Measurements from ENCODE around the gene AK1. TPM values are rescaled to one million over a fixed set of nuclear protein-coding genes. Genes with fewer than 3 reads are reported as not detected.

The AK1 gene
- polyA plus RNA-seq, 2 donors, result 51.7 to 68.4 TPM

DNA sequence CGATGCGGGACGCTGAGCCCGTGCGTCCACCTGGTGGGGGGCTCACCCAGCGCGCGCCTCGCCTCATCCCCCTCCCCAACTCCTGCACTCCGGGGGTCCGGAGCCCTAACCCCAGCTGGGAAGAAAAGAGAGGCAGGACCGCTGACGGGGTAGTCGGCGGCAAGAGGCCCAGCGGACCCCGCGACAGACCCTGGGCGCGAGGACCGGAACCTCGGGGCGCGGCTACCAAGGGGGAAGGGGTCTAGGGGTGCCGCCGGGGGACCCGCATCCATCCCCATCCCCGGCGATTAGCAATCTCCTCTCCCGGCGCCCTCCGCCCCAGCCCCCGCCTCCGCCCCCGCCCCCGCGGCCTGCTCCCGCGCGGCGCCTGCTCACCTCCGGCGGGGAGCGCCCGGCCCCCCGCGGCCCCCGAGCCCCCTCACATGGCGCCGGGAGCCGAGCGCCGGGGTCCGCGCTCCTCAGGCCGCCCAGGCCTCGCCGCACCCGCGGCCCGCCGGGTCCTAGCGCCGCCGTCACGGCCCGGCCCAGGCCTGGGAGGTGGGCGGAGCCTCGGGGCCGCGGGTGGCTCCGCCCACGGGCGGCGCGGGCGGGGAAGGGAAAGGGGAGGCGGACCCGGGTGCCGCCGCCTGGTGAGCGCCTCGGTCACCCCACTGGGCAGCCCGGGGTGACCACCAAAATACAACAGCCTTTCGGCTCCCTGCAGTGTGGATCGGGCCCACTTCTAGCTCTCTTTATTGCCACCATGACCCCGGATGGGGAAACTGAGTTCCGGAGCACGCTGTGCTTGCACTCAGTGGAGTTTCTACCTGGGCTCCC, 21.9 kb upstream of the AK1 start, which contains the start of gene ST6GALNAC6:
TSS of gene ST6GALNAC6 (minus strand) at position 476 of the 816 bp plus-strand sequence. CDS start 1,622 bp downstream, outside the sequence.
- Histone ChIP-seq H3K4me1 (ENCODE audit: control insufficient read depth in 2 of 2, insufficient read depth in 2 of 2, low read length in 1 of 2) (peaks cover 3 to 19% of the 10 kb centered on the region in 2 donors), H3K4me3 (ENCODE audit: low read depth in 1 of 2, low read length in 2 of 2) (peak within 1 kb of the TSS; percentile 65 to 93), H3K27me3 (ENCODE audit: control insufficient read depth in 1 of 2, insufficient read depth in 2 of 2, low read length in 2 of 2) (no peaks in the 10 kb centered on the region), H3K27ac (ENCODE audit: low read depth in 2 of 2, low read length in 1 of 2) (peak within 1 kb of the TSS; percentile 73 to 86), H3K36me3 (ENCODE audit: control insufficient read depth in 2 of 2, insufficient read depth in 2 of 2, low read length in 1 of 2) (peaks cover 7 to 15% of the 10 kb centered on the region in 2 donors), H3K9me3 (ENCODE audit: control insufficient read depth in 2 of 2, insufficient read depth in 1 of 2, low read depth in 1 of 2, low read length in 1 of 2) (peaks cover 0 to 8% of the 10 kb centered on the region in 2 donors)
- 0 to 1% methylated on average over 69 to 89 of the region's 89 CpGs for whole genome bisulfite sequencing, 2 donors

DNA sequence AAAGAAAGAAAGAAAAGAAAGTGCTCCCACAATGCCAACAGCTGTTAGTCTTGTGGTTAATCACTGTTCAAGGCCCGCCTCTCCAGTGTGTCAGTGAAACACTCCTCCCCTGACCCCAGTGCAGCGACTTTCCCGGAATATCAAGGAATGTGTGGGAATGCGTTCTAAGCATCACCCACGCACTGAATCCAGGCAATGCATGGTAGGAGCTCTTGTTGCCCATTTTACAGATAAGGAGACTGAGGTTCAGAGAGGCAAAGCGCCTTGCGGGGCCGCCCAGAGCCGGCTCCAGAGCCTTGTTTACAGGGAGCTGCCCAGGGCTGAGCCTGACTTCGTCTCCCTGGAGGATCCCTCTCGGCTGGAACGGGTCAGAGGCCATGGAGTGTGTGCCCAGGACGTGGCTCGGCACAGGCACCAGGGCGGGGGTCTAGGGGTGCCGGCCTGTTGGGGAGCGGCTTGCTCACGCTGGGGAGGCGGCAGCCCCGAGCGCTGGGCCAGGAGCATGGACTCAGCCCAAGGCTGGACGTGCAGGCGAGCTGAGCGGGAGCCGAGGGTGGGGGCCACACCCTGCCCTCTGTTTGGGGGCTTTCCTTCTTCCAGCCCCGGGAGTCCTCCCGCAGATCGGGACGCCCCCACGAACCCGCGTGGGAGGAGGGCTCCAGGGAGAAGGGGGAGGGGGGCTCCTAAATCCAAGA, 21.1 kb upstream of the AK1 start:
- 6 to 7% methylated on average over 27 to 32 of the region's 32 CpGs for WGBS, 2 donors
- H3K36me3 ChIP-seq (ENCODE audit: control insufficient read depth in 2 of 2, insufficient read depth in 2 of 2, low read length in 1 of 2), result peaks cover 14 to 20% of the 10 kb centered on the region in 2 donors
- peaks cover 3 to 15% of the 10 kb centered on the region in 2 donors for H3K4me1 ChIP-seq (ENCODE audit: control insufficient read depth in 2 of 2, insufficient read depth in 2 of 2, low read length in 1 of 2)
- H3K27ac ChIP-seq (ENCODE audit: low read depth in 2 of 2, low read length in 1 of 2), result peak overlapping the region; percentile 68 to 86
- H3K4me3 ChIP-seq (ENCODE audit: low read depth in 1 of 2, low read length in 2 of 2), result peak overlapping the region; percentile 65 to 93
- H3K27me3 ChIP-seq (ENCODE audit: control insufficient read depth in 1 of 2, insufficient read depth in 2 of 2, low read length in 2 of 2), result no peaks in the 10 kb centered on the region
- H3K9me3 ChIP-seq (ENCODE audit: control insufficient read depth in 2 of 2, insufficient read depth in 1 of 2, low read depth in 1 of 2, low read length in 1 of 2), result peaks cover 0 to 16% of the 10 kb centered on the region in 2 donors

DNA sequence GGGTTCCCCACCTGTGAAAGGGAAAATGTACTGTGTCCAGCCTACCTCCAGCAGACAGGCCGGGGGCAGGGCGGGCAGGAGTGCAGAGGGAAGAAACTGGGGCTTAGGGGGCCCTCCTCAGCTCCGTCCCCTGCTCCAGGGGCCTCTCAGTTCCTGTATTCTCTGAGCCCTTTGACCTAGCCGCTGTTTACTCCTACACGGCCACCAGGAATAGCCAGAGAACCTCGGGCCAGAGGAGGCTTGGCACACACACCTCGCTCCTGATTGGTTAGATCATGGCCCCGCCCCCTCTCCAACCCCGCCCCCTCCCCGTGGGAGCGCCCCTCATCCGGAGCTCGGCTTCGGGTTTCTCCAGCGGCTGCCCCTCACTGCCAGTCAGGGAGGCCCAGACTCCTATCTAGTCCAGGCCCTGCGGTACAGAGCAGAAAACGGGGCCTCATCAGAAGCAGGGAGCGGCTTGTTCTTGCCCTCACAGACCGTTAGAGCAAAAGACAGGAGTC, 19.8 kb upstream of the AK1 start:
- Histone ChIP-seq H3K27me3 (ENCODE audit: control insufficient read depth in 1 of 2, insufficient read depth in 2 of 2, low read length in 2 of 2) (no peaks in the 10 kb centered on the region), H3K36me3 (ENCODE audit: control insufficient read depth in 2 of 2, insufficient read depth in 2 of 2, low read length in 1 of 2) (peaks cover 23 to 29% of the 10 kb centered on the region in 2 donors), H3K9me3 (ENCODE audit: control insufficient read depth in 2 of 2, insufficient read depth in 1 of 2, low read depth in 1 of 2, low read length in 1 of 2) (peaks cover 0 to 26% of the 10 kb centered on the region in 2 donors), H3K4me1 (ENCODE audit: control insufficient read depth in 2 of 2, insufficient read depth in 2 of 2, low read length in 1 of 2) (peaks cover 3 to 13% of the 10 kb centered on the region in 2 donors), H3K27ac (ENCODE audit: low read depth in 2 of 2, low read length in 1 of 2) (peak overlapping the region; percentile 62 to 73), H3K4me3 (ENCODE audit: low read depth in 1 of 2, low read length in 2 of 2) (peak overlapping the region in 1 of 2 donors; percentile 2)
- 27 to 34% methylated on average over 18 to 19 of the region's 19 CpGs for WGBS, 2 donors

DNA sequence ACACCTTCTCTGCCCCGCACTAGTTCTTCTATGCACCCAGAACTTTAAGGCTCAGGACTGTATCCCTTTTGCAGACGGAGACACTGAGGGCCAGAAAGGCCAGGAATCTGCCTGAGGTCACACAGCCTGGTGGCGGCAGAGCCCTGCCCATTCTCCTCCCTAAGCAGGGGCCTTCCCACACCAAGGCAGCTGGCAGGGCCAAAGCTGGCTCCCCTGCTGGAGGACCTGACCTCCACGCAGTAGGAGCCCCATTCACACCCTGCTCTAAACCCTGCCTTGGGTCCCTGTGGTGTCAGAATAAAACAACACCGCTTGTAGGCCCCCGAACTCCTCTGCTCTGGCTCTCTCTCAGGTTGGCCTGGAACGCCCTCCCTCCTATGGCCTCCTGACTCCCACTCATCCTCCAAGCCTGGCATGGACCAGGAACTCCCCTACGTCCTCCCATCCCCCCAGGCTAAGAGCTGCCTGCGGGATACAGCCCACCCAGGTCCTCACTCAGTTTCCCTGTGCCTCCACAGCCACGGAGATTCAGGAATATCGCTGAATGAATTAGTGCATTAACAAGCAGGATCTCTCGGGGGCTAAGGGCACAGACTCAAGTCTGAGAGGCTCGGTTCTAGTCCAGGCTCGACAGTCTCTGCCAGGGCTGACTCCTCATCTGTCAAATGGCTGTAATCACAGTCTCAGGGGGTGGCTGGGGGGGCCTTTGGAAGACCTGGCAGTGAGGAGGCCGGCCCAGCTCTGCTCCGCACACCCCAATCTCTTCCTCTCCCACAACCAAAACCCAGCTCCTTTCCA, 19.1 kb upstream of the AK1 start:
- Histone ChIP-seq H3K36me3 (ENCODE audit: control insufficient read depth in 2 of 2, insufficient read depth in 2 of 2, low read length in 1 of 2) (peaks cover 23 to 29% of the 10 kb centered on the region in 2 donors), H3K27ac (ENCODE audit: low read depth in 2 of 2, low read length in 1 of 2) (peak overlapping the region; percentile 12 to 67), H3K4me1 (ENCODE audit: control insufficient read depth in 2 of 2, insufficient read depth in 2 of 2, low read length in 1 of 2) (peaks cover 3 to 13% of the 10 kb centered on the region in 2 donors), H3K27me3 (ENCODE audit: control insufficient read depth in 1 of 2, insufficient read depth in 2 of 2, low read length in 2 of 2) (no peaks in the 10 kb centered on the region), H3K9me3 (ENCODE audit: control insufficient read depth in 2 of 2, insufficient read depth in 1 of 2, low read depth in 1 of 2, low read length in 1 of 2) (peaks cover 0 to 26% of the 10 kb centered on the region in 2 donors), H3K4me3 (ENCODE audit: low read depth in 1 of 2, low read length in 2 of 2) (peak overlapping the region in 1 of 2 donors; percentile 2)
- WGBS, 2 donors, result 70 to 71% methylated on average over 16 of the region's 16 CpGs

DNA sequence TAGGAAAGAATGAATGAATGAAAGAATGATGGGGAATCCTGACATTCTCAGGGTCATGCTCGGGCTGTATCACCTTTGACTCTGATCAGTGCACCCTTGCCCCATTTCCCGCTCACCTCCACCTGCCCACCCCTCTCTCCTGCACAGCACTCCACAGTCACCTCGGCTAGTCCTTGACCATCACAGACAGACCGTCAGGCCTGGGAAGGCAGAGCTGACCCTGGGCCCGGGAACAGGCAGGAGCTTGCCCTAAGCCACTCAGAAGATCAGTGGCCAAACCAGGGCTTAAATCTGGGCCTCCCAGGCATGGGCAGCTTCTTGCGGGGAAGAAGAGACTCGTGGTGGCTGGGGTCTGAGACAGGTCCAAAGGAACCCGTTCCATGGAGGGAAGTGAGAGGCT, 18.3 kb upstream of the AK1 start:
- H3K4me1 ChIP-seq (ENCODE audit: control insufficient read depth in 2 of 2, insufficient read depth in 2 of 2, low read length in 1 of 2), result peaks cover 3 to 13% of the 10 kb centered on the region in 2 donors

DNA sequence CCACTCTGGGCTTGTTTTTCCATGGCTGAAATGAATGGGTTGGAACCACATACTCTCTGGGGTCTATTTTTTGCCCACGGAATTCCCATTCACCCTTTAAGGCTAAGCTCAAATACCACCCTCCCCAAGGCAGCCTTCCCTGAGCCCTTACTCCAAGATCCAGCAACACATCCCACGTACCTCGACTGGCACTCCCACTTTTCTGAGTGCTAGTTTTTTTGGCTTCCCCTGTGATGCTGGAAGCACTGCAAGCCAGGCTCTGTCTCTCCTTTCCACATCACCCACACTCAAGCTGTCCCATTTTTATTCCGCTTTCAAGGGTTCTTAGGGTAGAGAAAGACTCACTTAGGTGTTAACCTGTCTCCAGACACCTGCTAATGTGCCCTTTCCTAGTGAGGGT, 15.9 kb upstream of the AK1 start:
- Histone ChIP-seq H3K27ac (ENCODE audit: low read depth in 2 of 2, low read length in 1 of 2) (no peak overlapping the region), H3K27me3 (ENCODE audit: control insufficient read depth in 1 of 2, insufficient read depth in 2 of 2, low read length in 2 of 2) (no peaks in the 10 kb centered on the region), H3K4me3 (ENCODE audit: low read depth in 1 of 2, low read length in 2 of 2) (no peak overlapping the region), H3K36me3 (ENCODE audit: control insufficient read depth in 2 of 2, insufficient read depth in 2 of 2, low read length in 1 of 2) (peaks cover 23 to 37% of the 10 kb centered on the region in 2 donors), H3K9me3 (ENCODE audit: control insufficient read depth in 2 of 2, insufficient read depth in 1 of 2, low read depth in 1 of 2, low read length in 1 of 2) (peaks cover 0 to 26% of the 10 kb centered on the region in 2 donors), H3K4me1 (ENCODE audit: control insufficient read depth in 2 of 2, insufficient read depth in 2 of 2, low read length in 1 of 2) (peaks cover 3 to 7% of the 10 kb centered on the region in 2 donors)
- 97 to 98% methylated on average over 4 of the region's 4 CpGs for WGBS, 2 donors

More for the DNA sequence above, 18.3 kb upstream of the AK1 start:
- Histone ChIP-seq H3K9me3 (ENCODE audit: control insufficient read depth in 2 of 2, insufficient read depth in 1 of 2, low read depth in 1 of 2, low read length in 1 of 2) (peaks cover 0 to 26% of the 10 kb centered on the region in 2 donors), H3K27ac (ENCODE audit: low read depth in 2 of 2, low read length in 1 of 2) (no peak overlapping the region), H3K4me3 (ENCODE audit: low read depth in 1 of 2, low read length in 2 of 2) (no peak overlapping the region), H3K27me3 (ENCODE audit: control insufficient read depth in 1 of 2, insufficient read depth in 2 of 2, low read length in 2 of 2) (no peaks in the 10 kb centered on the region), H3K36me3 (ENCODE audit: control insufficient read depth in 2 of 2, insufficient read depth in 2 of 2, low read length in 1 of 2) (peaks cover 23 to 30% of the 10 kb centered on the region in 2 donors)
- 95% methylated on average over 8 of the region's 8 CpGs for WGBS, 2 donors

DNA sequence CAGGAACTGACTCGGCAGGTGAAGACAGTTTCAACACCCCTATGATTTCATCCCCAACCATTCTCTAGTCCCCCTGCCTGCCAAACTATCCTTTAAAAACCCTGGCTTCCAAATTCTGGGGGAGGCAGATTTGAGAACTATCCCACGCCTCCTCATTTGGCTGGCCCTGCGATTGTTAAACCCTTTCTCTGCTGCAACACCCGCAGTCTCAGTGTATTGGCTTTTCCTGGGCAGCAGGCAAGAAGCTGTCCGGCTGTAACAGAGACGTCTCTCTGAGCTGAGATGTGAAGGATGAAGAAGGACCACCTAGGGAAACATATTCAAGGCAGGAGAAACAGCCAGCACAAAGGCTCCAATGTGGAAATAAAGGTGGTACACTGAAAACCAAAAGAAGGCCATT, 15.4 kb upstream of the AK1 start:
- no peaks in the 10 kb centered on the region for H3K27me3 ChIP-seq (ENCODE audit: control insufficient read depth in 1 of 2, insufficient read depth in 2 of 2, low read length in 2 of 2)
- H3K9me3 ChIP-seq (ENCODE audit: control insufficient read depth in 2 of 2, insufficient read depth in 1 of 2, low read depth in 1 of 2, low read length in 1 of 2), result peaks cover 0 to 26% of the 10 kb centered on the region in 2 donors
- peaks cover 23 to 39% of the 10 kb centered on the region in 2 donors for H3K36me3 ChIP-seq (ENCODE audit: control insufficient read depth in 2 of 2, insufficient read depth in 2 of 2, low read length in 1 of 2)
- 88 to 97% methylated on average over 6 of the region's 6 CpGs for WGBS, 2 donors
- H3K4me1 ChIP-seq (ENCODE audit: control insufficient read depth in 2 of 2, insufficient read depth in 2 of 2, low read length in 1 of 2), result peaks cover 3 to 4% of the 10 kb centered on the region in 2 donors
- no peak overlapping the region for H3K4me3 ChIP-seq (ENCODE audit: low read depth in 1 of 2, low read length in 2 of 2)
- no peak overlapping the region for H3K27ac ChIP-seq (ENCODE audit: low read depth in 2 of 2, low read length in 1 of 2)

DNA sequence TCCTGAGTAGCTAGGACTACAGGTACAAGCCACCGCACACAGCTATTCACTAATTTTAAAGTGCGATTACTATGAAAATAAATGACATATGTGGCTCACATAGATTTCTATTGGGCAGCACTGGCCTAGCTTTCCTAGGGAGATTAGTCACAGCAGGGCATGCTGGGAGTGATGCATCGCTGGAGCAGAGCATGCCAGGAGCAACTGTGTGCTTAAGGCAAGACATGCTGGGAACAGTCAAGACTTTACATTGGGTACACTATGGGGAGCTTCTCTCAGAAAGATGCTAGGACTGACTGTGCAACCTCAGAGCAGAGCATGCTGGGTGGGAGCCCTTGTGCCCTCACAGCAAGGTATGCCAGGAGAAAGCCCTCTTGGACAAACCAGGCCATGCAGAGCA, 12.6 kb upstream of the AK1 start:
- H3K36me3 ChIP-seq (ENCODE audit: control insufficient read depth in 2 of 2, insufficient read depth in 2 of 2, low read length in 1 of 2), result peaks cover 25 to 45% of the 10 kb centered on the region in 2 donors
- peaks cover 0 to 23% of the 10 kb centered on the region in 2 donors for H3K9me3 ChIP-seq (ENCODE audit: control insufficient read depth in 2 of 2, insufficient read depth in 1 of 2, low read depth in 1 of 2, low read length in 1 of 2)
- 88 to 89% methylated on average over 3 of the region's 3 CpGs for WGBS, 2 donors

DNA sequence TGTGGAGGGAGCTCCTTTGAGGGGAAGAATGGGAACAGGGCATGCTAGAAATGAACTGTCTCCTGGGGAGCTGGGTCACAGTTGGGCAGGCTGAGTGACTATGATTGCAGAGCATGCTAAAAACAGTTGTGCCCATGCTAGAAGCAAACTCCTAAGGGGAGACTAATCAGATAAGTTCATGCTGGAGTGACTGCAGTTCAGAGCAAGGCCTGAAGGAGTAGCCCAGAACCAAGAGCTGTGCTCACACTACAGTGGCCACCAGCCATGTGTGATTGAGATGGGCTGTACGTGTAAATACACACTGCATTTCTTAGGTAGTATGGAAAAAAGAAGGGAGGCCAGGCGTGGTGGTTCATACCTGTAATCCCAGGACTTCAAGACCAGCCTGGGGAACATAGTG, 10.3 kb upstream of the AK1 start:
- peaks cover 0 to 2% of the 10 kb centered on the region in 2 donors for H3K9me3 ChIP-seq (ENCODE audit: control insufficient read depth in 2 of 2, insufficient read depth in 1 of 2, low read depth in 1 of 2, low read length in 1 of 2)
- WGBS, 2 donors, result 76 to 87% methylated on average over 2 of the region's 2 CpGs
- no peaks in the 10 kb centered on the region for H3K27me3 ChIP-seq (ENCODE audit: control insufficient read depth in 1 of 2, insufficient read depth in 2 of 2, low read length in 2 of 2)
- H3K36me3 ChIP-seq (ENCODE audit: control insufficient read depth in 2 of 2, insufficient read depth in 2 of 2, low read length in 1 of 2), result peaks cover 9 to 25% of the 10 kb centered on the region in 2 donors
- peaks cover 3 to 4% of the 10 kb centered on the region in 2 donors for H3K4me1 ChIP-seq (ENCODE audit: control insufficient read depth in 2 of 2, insufficient read depth in 2 of 2, low read length in 1 of 2)
- H3K4me3 ChIP-seq (ENCODE audit: low read depth in 1 of 2, low read length in 2 of 2), result no peak overlapping the region
- H3K27ac ChIP-seq (ENCODE audit: low read depth in 2 of 2, low read length in 1 of 2), result no peak overlapping the region

More for the DNA sequence above, 12.6 kb upstream of the AK1 start:
- Histone ChIP-seq H3K27me3 (ENCODE audit: control insufficient read depth in 1 of 2, insufficient read depth in 2 of 2, low read length in 2 of 2) (no peaks in the 10 kb centered on the region), H3K4me1 (ENCODE audit: control insufficient read depth in 2 of 2, insufficient read depth in 2 of 2, low read length in 1 of 2) (no peaks in the 10 kb centered on the region), H3K27ac (ENCODE audit: low read depth in 2 of 2, low read length in 1 of 2) (no peak overlapping the region), H3K4me3 (ENCODE audit: low read depth in 1 of 2, low read length in 2 of 2) (no peak overlapping the region)
